C4-2B (cell line): ENCODE measurements around the gene IGDCC3.

Experiments
- H3K27ac ChIP-seq: fragments of 450-650 bp; 2 replicates; pipeline ENCODE4 v1.5.1; 2017
- ZFX ChIP-seq: fragments of 450-650 bp; IDR thresholded peaks from 2 replicates; pipeline ENCODE4 v1.6.1; 2017
- TF ChIP-seq, protein P1 (sequence below): fragments of 450-650 bp; conservative IDR thresholded peaks from 2 replicates; pipeline ENCODE4 v1.5.1; 2017; ENCODE audit warnings: mild to moderate bottlenecking

The IGDCC3 gene

DNA sequence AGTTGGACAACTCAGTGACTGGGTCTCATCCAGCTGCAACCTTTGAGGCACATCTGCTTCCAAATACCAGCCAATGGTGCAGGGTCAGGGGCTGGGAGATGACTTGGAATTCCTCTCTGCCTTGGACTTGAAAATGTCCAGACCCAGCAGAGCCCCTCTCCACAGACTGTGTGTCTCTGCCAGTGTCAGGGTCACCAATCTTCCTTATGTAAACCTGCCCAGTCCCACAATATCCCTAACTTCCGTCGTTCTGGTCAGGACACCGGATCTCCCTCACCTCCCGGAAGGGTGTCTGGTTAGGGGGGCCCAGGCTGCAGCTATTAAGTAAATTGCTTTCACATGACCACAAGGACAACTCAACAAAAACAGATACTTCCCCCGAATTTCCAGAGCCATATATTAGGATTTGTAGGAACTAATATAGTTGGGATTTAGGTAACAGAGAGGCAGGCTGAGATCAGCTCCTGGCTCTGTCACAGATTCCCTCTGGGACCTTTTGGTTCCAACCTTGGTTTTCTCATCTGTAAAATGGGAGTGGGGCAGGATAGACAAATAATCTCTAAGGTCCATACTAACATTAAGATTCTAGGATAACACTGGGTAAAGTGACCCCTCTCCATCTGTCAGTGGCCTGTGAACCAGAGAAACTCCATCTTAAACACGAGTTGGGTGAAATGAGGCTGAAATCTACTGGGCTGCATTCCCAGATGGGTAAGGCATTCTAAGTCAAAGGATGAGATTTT, 30.8 kb downstream of the IGDCC3 start:
- TF ChIP-seq ZFX = no peak
- TF ChIP-seq, protein P1, sequence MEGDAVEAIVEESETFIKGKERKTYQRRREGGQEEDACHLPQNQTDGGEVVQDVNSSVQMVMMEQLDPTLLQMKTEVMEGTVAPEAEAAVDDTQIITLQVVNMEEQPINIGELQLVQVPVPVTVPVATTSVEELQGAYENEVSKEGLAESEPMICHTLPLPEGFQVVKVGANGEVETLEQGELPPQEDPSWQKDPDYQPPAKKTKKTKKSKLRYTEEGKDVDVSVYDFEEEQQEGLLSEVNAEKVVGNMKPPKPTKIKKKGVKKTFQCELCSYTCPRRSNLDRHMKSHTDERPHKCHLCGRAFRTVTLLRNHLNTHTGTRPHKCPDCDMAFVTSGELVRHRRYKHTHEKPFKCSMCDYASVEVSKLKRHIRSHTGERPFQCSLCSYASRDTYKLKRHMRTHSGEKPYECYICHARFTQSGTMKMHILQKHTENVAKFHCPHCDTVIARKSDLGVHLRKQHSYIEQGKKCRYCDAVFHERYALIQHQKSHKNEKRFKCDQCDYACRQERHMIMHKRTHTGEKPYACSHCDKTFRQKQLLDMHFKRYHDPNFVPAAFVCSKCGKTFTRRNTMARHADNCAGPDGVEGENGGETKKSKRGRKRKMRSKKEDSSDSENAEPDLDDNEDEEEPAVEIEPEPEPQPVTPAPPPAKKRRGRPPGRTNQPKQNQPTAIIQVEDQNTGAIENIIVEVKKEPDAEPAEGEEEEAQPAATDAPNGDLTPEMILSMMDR = no peak
- no peak overlapping the region for H3K27ac ChIP-seq

DNA sequence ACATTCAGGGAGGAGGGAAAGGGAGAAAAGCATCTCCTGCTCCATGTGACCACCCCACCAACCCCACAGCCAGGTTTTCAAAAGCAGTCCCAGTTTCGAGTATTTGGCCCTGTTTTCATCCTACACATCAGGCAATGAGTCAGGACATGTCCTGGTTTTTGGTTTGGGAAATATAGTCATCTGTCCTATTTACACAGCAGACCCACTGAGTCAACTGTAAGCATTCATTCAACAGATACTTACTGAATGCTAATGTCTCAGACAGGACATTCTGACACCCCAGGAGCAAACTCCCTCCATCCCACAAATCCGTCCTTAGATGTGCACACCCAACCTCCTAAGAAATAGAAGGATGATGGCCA, 32.9 kb downstream of the IGDCC3 start:
- H3K27ac ChIP-seq = no peak overlapping the region
- TF ChIP-seq, protein P1 = no peak
- TF ChIP-seq ZFX = no peak

DNA sequence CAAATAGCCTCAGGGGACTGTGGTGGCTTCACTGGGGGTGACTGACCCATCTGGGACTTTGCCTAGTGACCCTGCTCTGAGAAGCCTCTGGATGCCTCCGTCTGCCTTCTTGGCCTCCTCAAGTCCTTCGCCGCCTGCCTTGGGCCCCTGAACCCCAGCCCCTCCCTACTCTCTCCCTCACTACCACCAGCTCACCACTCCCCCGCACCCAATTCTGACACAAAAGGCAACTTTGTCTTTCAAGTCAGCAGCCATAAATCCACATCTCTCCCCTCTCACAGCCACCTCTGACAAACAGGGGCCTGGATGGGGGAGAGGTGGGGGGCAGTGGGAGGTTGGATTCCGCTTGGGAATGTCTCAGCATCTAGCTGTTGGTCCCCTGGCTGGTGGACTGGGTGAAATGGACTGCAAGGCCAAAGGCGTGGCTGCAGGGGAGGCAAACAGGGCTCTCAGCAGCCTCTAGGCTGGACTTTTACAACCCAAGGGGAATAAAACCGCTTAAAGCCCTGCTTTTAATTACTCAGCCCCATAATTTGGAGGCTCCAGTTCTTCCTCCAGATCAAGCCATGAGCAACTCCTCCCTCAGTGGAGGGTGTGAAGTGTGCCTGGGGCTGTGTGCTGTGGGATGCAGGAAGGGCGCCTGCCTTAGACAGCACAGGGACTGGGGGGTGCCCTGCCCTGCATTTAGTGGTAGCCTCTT, 33.4 kb downstream of the IGDCC3 start:
- H3K27ac ChIP-seq = no peak overlapping the region
- no peak for TF ChIP-seq ZFX
- TF ChIP-seq, protein P1 = no peak

DNA sequence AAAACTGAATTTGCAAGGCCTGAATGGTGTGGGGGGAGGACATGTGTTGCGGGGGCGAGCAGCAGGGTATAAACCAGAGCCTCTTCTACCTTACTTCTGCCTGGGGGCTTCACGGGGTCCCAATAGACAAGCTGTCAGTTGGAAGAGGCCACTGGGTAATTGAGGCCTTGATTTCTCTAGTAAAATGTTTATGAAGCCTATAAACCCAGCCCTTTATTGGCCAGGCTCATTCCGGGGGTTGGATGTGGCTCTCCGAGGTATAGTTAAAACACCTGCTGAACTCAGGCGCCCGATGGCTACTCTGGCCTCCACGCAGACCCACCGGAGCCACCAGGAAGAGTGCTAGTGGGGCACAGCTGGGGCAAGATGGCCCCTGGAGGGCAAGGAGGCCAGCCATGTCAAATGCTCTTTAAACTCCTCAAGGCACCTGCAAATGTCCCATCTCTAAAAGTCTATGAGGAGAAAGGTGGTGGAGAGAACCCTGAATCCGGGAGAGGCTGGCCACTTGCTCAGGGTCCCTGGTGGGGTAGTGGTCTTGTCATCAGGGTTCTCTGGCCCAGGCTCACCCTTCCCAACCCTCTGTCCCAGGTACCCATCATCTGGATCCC, 34.3 kb downstream of the IGDCC3 start:
- no peak overlapping the region for H3K27ac ChIP-seq
- no peak for TF ChIP-seq ZFX
- TF ChIP-seq, protein P1 = no peak

DNA sequence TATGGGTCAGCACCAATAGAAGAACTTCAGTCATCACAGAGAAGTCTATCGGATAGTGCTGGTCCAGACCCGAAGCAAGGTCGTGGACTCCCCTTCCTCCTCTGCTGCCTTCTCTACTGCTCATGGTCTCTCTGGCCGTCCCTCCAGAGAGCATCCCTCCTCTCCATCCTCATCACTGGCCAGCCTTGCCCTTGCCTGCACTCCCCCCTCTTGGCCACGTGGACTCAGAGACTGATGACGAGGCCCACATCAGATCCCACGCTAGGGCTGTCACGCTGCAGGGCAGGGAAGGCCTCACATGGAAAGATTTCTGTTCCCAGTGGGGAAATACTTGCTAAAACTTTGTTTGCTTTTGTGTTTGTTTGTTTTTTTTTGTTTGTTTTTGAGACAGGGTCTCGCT, 35.3 kb downstream of the IGDCC3 start:
- H3K27ac ChIP-seq = no peak overlapping the region
- no peak for TF ChIP-seq ZFX
- TF ChIP-seq, protein P1 = no peak

DNA sequence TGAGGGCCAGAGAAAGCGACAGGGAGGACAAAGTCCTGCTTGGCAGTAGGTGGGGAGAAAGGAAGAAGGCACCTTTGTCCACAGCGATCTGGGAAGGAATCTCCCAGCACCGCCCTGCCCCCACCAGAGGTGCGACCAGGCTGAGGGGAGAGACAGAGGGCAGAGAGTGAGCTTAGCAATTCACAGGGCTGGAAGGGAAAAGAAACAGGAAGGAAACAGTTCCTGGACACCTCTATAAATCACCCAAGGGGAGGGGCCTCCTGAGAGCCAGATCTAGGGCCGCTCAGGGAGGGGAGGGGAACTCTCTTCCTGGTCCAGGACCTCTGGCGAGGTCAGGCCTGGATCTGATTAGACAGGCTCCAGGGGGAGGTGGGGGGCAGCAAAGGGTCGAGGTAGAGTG, 37.9 kb downstream of the IGDCC3 start:
- TF ChIP-seq ZFX = no peak
- TF ChIP-seq, protein P1 = no peak
- no peak overlapping the region for H3K27ac ChIP-seq

DNA sequence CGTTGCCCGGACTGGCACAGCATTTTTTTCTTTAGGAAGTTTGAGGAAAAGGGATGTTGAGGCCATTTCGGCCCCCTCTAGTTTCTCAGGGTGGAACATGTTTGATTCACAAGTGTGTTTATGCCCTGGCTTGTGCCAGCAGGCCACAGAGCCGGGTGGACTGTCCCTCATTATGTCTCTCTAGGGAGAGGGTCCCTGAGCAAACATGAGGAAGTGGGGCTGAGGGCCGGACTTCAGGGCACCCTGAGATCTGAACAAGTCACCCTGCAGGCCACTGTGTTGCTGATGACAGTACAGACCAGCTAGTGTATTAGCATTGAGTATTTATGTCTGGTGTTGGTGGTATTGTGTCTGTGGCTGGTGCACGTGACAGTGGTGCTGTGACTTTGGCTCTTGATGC, 38.4 kb downstream of the IGDCC3 start:
- TF ChIP-seq ZFX = no peak
- TF ChIP-seq, protein P1 = no peak

More for the DNA sequence above, 38.4 kb downstream of the IGDCC3 start:
- H3K27ac ChIP-seq = no peak overlapping the region
